Stimulated activated memory B cell treated with anti-CD40 and anti-IgM and Interleukin-4, amounts not matched to agents 10 μg/mL and 1 μg/mL and 100 μg/mL, for 72 hours (primary cell): ENCODE results near the gene CENPS.

ENCODE experiments used
- ATAC-seq: fragments of 150-1000 bp; cut with Tn5 transposase; 2 replicates; pipeline ENCODE4 v1.10.0; 2021
- H3K27ac Mint-ChIP-seq: one replicate; pipeline ENCODE4 v1.8.0; 2022; ENCODE audit warnings: mild to moderate bottlenecking, mixed read lengths
- H3K27me3 Mint-ChIP-seq: one replicate; pipeline ENCODE4 v1.8.0; 2022; ENCODE audit warnings: mixed read lengths
- H3K36me3 Mint-ChIP-seq: one replicate; pipeline ENCODE4 v1.8.0; 2022; ENCODE audit warnings: mixed read lengths
- H3K4me1 Mint-ChIP-seq: one replicate; pipeline ENCODE4 v1.8.0; 2022; ENCODE audit warnings: mixed read lengths
- H3K4me3 Mint-ChIP-seq: one replicate; pipeline ENCODE4 v1.8.0; 2022; ENCODE audit warnings: mild to moderate bottlenecking, moderate library complexity, mixed read lengths
- H3K9me3 Mint-ChIP-seq: one replicate; pipeline ENCODE4 v1.8.0; 2022; ENCODE audit warnings: mixed read lengths

Gene CENPS

DNA sequence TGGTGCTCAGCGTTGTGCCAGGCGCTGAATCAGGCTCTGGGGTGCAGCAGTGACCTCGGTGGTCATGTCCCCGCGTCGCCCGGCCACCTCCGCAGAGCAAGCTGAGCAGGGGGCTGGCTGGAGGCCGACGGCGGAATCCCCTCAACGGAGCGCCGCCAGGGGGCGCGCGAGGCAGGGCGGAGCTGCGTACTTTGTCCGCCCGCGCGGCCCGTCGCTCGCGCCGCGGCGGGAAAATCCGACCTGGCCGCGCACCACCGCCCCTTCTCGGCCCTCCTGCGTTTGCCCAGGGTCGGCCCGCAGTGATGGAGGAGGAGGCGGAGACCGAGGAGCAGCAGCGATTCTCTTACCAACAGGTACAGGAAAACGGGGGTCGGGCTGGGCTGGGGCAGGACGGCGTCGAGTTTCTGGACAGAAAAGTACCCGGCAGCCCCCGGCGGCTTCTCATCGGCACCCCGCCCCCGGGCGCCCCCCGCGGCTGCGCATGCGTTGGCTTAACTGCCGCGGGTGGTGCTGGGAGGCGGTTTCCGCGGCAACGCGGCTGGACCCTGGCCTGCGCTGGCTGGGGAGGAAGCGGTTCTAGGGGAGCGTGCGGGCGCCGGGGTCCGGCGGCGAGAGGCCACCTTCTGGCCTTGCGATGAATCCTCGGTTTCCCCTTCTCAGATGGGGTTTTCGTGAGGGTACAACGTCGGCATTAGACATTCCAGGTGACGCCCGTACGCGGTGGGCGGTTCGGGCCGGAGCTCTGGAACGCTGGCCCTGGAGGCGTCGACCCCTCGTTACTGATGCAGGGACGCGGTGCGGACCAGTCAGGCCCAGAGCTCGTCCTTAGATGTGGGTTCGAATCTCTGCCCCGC is at the start of gene CENPS:
Gene CENPS (plus strand): TSS at position 218 of the 854 bp plus-strand sequence. CDS start 85 bp downstream, at position 303.
- Mint-ChIP-seq H3K27me3 (no peaks in the 10 kb centered on the region), H3K9me3 (no peaks in the 10 kb centered on the region), H3K4me1 (peaks cover 45% of the 10 kb centered on the region), H3K4me3 (peak within 1 kb of the TSS; percentile 95), H3K36me3 (no peaks in the 10 kb centered on the region), H3K27ac (peak within 1 kb of the TSS; percentile 98)
- peak; percentile 91 for ATAC-seq

DNA sequence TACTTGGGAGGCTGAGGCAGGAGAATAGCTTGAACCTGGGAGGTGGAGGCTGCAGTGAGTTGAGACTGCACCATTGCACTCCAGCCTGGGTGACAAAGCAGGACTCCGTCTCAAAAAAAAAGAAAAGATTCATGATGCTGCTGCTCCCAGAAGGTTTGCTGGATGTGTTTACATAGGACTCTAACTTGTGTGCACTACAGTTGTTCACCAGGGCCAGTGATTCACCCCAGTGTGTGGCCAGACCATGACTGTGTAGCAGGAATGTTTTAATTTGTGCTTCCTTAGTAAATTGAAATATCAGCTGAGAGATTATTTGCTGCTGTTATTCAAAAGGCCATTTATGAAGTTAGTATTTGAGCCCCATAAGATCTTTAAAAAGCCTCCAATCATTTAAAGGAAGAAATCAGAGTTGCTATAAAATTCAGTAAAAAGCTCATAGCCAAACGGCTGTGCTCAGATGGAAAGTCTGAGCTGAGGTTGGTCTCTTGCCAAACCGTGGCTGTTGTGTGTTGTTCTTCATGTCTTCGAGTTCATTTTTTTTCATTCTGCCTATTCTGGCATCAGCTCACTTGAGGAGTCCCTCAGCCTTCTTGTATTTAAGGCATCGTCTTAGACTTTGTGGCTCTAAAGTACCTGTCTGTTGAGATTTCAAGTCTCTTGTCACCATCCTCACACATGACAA is 49.5 kb upstream of the CENPS start:
- ATAC-seq: no peak
- no peaks in the 10 kb centered on the region for H3K27me3 Mint-ChIP-seq
- H3K4me3 Mint-ChIP-seq: no peak overlapping the region
- no peak overlapping the region for H3K27ac Mint-ChIP-seq
- H3K9me3 Mint-ChIP-seq: no peaks in the 10 kb centered on the region
- peaks cover 21% of the 10 kb centered on the region for H3K36me3 Mint-ChIP-seq
- peaks cover 7% of the 10 kb centered on the region for H3K4me1 Mint-ChIP-seq

DNA sequence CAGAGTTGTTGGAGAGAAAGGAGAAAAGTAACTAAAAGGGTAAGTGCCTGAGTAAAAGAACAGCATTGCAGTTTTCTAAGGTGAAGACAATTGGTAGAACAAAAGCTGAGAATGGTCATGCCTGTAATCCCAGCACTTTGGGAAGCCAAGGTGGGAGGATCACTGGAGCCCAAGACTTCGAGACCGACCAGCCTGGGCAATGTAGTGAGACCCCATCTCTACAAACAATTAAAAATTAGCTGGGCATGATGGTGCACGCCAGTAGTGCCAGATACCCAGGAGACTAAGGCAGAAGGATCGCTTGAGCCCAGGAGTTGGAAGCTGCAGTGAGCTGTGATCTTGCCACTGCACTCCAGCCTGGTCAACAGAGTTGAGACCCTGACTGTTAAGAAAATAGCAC is 46.6 kb upstream of the CENPS start:
- Mint-ChIP-seq H3K9me3 (no peaks in the 10 kb centered on the region), H3K4me1 (peaks cover 12% of the 10 kb centered on the region), H3K27ac (no peak overlapping the region), H3K36me3 (peaks cover 20% of the 10 kb centered on the region), H3K27me3 (no peaks in the 10 kb centered on the region), H3K4me3 (no peak overlapping the region)
- ATAC-seq: no peak

GRCh38 chr1:10384219-10384618 is 46.0 kb upstream of the CENPS start:
- Mint-ChIP-seq H3K36me3 (peaks cover 18% of the 10 kb centered on the region), H3K9me3 (no peaks in the 10 kb centered on the region), H3K27ac (no peak overlapping the region), H3K4me1 (peaks cover 14% of the 10 kb centered on the region), H3K4me3 (no peak overlapping the region), H3K27me3 (no peaks in the 10 kb centered on the region)
- ATAC-seq: no peak

GRCh38 chr1:10386761-10387676 is 43.2 kb upstream of the CENPS start:
- Mint-ChIP-seq H3K27ac (peak overlapping the region; percentile 81), H3K4me1 (peaks cover 14% of the 10 kb centered on the region), H3K36me3 (peaks cover 21% of the 10 kb centered on the region), H3K4me3 (no peak overlapping the region), H3K27me3 (no peaks in the 10 kb centered on the region), H3K9me3 (no peaks in the 10 kb centered on the region)
- no peak for ATAC-seq

GRCh38 chr1:10387677-10388386 is 42.4 kb upstream of the CENPS start:
- peaks cover 14% of the 10 kb centered on the region for H3K4me1 Mint-ChIP-seq
- H3K9me3 Mint-ChIP-seq: no peaks in the 10 kb centered on the region
- peaks cover 21% of the 10 kb centered on the region for H3K36me3 Mint-ChIP-seq
- H3K4me3 Mint-ChIP-seq: no peak overlapping the region
- no peaks in the 10 kb centered on the region for H3K27me3 Mint-ChIP-seq
- peak; percentile 81 for ATAC-seq
- peak overlapping the region; percentile 81 for H3K27ac Mint-ChIP-seq

DNA sequence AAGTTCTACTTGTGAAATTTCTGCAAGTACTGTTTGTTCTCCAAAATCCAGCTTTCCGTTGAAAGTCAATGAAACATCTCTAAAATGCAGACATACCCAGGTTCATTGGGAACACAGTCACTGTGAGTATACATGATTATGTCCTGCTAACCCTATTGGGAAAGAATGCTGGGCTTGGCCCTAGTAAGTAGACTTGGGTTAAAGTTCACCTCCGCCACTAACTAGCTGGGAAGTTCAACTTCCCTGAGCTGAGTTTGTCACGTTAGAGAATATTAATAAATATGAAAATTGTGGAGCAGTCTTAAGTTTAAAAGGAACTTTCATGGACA is 41.9 kb upstream of the CENPS start:
- Mint-ChIP-seq H3K36me3 (peaks cover 18% of the 10 kb centered on the region), H3K27ac (peak overlapping the region; percentile 81), H3K27me3 (no peaks in the 10 kb centered on the region), H3K4me1 (peaks cover 14% of the 10 kb centered on the region), H3K9me3 (no peaks in the 10 kb centered on the region), H3K4me3 (no peak overlapping the region)
- ATAC-seq: no peak

- Mint-ChIP-seq H3K9me3 (peaks cover 7% of the 10 kb centered on the region), H3K4me1 (peaks cover 14% of the 10 kb centered on the region), H3K36me3 (peaks cover 11% of the 10 kb centered on the region), H3K27me3 (no peaks in the 10 kb centered on the region), H3K4me3 (no peak overlapping the region), H3K27ac (peak overlapping the region; percentile 81)
- ATAC-seq: no peak
Observed at GRCh38 chr1:10389271-10389973, 40.8 kb upstream of the CENPS start.

- Mint-ChIP-seq H3K27ac (no peak overlapping the region), H3K27me3 (no peaks in the 10 kb centered on the region), H3K9me3 (peaks cover 7% of the 10 kb centered on the region), H3K4me3 (no peak overlapping the region), H3K4me1 (peaks cover 25% of the 10 kb centered on the region), H3K36me3 (peaks cover 10% of the 10 kb centered on the region)
- ATAC-seq: no peak
Observed at GRCh38 chr1:10396870-10397269, 33.4 kb upstream of the CENPS start.

DNA sequence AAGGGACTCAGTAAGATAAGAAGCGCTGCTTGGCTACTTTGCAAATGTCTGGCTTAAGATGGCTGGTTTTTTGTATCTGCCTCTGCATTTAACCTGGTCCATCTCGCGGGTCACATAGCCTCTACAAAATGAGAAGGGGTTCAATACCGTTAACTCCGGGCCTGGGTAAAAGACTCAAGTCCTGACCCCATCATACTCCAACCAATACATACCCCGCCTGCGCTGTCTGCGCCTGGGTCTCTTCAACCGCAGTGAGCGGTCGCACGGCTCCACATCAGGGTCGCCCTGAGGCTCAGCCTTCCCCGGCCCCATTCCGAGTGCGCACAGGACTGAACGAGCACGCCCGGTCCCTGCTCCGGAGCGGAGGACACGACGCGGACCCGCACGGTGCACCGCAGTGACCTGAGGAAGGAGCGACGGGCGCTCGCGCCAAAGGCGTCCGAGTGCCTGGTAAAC is 31.9 kb upstream of the CENPS start:
- peaks cover 7% of the 10 kb centered on the region for H3K36me3 Mint-ChIP-seq
- H3K27me3 Mint-ChIP-seq: no peaks in the 10 kb centered on the region
- peaks cover 7% of the 10 kb centered on the region for H3K9me3 Mint-ChIP-seq
- H3K27ac Mint-ChIP-seq: peak overlapping the region; percentile 88
- H3K4me3 Mint-ChIP-seq: peak overlapping the region; percentile 94
- H3K4me1 Mint-ChIP-seq: peaks cover 25% of the 10 kb centered on the region
- peak; percentile 51 for ATAC-seq

DNA sequence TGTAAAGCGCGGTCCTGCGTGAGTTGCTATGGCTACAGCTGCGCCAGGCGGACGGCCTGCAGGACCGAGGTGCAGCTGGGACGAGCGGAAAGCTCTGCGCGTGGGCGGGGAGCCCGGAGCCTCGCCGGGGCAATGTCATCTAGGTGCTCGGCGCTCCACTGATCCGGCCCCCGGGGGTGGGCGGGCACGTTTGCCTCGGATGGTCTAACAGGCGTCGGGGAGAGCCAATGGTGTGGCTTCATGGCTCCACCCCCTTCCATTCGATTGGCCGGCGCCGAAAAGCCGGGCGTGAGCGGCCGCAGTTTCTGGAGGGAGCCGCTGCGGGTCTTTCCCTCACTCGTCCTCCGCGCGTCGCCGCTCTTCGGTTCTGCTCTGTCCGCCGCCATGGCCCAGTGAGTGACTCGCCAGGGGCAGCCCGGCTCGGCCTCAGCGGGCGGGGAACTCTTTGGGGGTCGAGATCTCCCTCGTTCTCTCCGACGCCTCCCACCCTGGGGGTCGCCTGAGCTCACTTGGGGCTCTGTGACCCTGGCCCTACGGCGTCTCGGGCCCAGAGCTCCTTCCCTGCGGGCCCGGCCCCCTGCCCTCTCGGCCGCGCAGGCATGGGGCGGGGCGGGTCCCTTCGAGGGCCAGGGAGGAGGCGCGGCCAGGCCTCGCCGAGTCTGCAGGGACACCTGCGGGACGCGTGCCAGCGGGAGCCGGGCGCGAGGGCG is 31.3 kb upstream of the CENPS start, which contains the start of gene PGD:
Gene PGD (plus strand): TSS at position 331 of the 710 bp plus-strand sequence. CDS start 54 bp downstream, at position 385.
- Mint-ChIP-seq H3K4me3 (peak within 1 kb of the TSS; percentile 94), H3K36me3 (peaks cover 13% of the 10 kb centered on the region), H3K27ac (peak within 1 kb of the TSS; percentile 88), H3K4me1 (peaks cover 25% of the 10 kb centered on the region), H3K9me3 (peaks cover 4% of the 10 kb centered on the region), H3K27me3 (no peaks in the 10 kb centered on the region)
- ATAC-seq: peak; percentile 99

DNA sequence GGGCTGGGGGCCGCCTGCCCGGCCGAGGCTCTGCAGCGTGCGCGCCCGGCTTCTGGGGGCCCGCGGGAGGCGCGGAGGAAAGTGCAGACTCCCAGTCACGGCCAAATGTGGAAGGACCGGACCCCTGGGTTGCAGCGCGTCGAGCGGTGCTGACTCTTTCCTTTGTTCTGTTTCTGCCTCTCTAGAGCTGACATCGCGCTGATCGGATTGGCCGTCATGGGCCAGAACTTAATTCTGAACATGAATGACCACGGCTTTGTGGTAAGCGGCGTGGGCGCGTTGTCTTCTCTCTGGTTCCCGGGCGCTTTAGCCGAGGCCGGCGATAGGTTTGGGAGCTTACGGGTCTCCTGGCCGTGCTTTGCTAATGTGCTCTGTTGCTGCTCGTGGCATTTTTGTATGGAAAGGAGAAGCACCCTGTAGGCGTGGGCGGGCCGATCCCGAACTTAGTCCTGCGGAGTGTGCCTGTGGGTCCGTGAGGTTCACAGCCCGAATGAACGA is 30.7 kb upstream of the CENPS start:
- ATAC-seq: no peak

GRCh38 chr1:10400013-10400412 is 30.2 kb upstream of the CENPS start:
- H3K9me3 Mint-ChIP-seq: no peaks in the 10 kb centered on the region
- H3K4me3 Mint-ChIP-seq: peak overlapping the region; percentile 94
- peaks cover 18% of the 10 kb centered on the region for H3K36me3 Mint-ChIP-seq
- H3K27me3 Mint-ChIP-seq: no peaks in the 10 kb centered on the region
- no peak for ATAC-seq
- peaks cover 25% of the 10 kb centered on the region for H3K4me1 Mint-ChIP-seq
- H3K27ac Mint-ChIP-seq: peak overlapping the region; percentile 88

More for the DNA sequence above, 30.7 kb upstream of the CENPS start:
- peaks cover 18% of the 10 kb centered on the region for H3K36me3 Mint-ChIP-seq
- peak overlapping the region; percentile 94 for H3K4me3 Mint-ChIP-seq
- H3K4me1 Mint-ChIP-seq: peaks cover 25% of the 10 kb centered on the region
- H3K27me3 Mint-ChIP-seq: no peaks in the 10 kb centered on the region
- H3K27ac Mint-ChIP-seq: peak overlapping the region; percentile 88
- H3K9me3 Mint-ChIP-seq: no peaks in the 10 kb centered on the region
